GM19395 (cell line): ENCODE data around the gene ESCO1.
"Not testable (repeated sequence)": the region's sequence is repeated elsewhere in the genome, so short reads cannot be mapped to it uniquely, and the experiment has no call there.

Experiments used
- ATAC-seq: cut with Tn5 transposase; IDR thresholded peaks from one replicate; pipeline ENCODE4 v1.9.1; 2021; ENCODE audit warnings: mild to moderate bottlenecking, moderate library complexity; ENCODE audit not compliant: unreplicated experiment

Gene ESCO1

DNA sequence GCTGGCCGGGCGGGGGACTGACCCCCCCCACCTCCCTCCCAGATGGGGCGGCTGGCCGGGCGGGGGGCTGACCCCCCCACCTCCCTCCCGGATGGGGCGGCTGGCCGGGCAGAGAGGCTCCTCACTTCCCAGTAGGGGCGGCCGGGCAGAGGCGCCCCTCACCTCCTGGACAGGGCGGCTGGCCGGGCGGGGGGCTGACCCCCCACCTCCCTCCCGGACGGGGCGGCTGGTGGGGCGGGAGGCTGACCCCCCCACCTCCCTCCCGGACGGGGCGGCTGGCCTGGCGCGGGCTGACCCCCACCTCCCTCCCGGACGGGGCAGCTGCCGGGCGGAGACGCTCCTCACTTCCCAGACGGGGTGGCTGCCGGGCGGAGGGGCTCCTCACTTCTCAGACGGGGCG is 8.1 kb downstream of the ESCO1 start:
- ATAC-seq: not testable (repeated sequence)

DNA sequence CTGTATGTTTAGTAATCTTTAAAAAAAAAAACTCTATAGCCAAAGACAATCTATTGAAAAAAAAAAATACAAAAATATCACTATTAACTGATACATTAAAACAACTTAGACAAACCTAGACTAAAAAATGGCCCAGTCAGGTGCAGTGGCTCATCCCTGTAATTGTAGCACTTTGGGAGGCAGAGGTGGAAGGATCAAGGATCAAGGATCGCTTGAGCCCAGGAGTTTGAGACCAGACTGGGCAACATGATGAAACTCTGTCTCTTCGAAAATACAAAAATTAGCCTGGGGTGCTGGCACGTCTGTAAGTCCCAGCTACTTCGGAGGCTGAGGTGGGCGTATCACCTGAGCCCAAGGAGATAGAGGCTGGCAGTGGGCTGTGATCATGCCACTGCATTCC is 16.1 kb downstream of the ESCO1 start:
- ATAC-seq: no peak

DNA sequence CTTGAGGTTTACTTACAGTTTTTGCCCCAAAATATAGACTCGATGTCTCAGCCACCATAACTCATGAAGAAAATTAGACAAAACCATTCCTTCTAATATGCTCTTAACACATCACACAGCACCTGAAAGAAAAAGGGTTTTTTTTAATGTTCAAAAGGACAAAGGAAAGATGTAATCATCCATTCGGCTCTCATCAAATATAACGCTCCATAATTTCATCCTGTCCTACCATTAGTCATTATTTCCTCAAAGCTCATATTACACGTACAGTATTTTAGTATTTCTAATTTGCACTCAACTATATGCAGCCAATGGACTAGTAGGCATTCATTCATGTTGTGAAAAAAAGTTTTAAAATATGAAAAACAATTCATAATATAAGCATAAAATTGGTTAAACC is 24.8 kb downstream of the ESCO1 start:
- no peak for ATAC-seq

DNA sequence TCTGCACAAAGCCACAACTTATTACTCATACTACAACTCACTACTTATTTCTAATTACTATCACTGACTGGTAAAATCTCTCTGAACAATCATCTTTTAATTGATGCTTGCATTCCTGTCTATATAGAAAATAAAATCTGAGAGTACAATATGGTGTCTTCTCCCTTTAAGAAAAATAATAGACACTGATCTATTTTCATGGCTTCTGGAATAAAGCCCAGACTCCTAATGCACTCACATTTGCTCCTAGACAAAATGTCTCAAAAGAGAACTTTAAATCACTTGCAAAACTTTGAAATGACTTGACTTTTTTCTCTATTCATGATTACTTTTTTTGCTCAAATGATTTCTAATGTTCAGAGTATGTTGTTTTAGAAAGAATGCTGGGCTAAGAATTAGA is 28.7 kb downstream of the ESCO1 start:
- ATAC-seq: no peak

DNA sequence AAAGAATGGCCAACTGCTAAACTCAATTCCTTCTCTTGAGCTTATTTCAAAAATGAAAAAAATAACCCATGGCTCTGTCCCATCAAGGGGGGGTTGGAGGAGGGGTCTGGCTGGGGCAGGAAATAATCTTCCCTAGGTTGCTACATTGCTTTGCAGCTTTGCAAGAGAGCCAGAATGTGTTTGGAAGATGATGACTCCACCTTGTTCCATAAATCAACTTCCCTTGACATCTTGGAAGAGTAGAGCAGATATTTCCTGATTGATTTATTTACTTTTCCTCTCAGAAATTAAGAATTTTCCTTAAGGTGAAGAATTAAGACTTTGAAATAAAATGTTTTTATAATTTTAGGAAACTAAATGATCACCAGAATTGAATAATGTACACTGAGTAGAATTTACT is 41.3 kb downstream of the ESCO1 start:
- ATAC-seq: no peak

DNA sequence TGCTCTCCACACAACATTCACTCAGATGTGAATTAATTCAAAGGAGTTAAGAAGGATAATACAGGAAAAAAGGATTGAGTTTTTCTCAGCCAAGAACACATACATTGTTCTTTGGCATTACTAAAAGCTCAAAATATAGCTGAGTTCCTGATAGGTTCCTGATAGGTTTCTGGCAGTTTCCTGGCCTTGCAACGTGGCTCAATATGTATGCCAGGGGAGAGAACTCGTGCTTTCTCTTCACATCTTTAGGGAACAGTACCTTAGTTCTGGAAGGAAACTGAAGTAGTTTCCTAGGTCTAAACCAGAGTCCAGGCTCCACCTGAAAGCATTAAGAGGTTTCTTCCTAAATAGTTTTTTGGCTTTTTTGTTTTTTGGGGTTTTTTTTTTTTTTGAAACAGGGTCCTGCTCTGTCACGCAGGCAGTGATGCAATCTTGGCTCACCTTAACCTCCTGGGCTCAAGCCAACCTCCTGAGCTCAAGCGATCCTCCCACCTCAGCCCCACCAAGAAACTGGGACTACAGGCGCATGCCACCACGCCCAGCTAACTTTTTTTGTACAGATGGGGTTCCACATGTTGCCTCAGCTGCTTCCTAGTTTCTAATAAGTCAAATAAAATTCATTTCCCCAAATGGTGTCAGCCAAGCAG is 42.8 kb downstream of the ESCO1 start:
- ATAC-seq: no peak

DNA sequence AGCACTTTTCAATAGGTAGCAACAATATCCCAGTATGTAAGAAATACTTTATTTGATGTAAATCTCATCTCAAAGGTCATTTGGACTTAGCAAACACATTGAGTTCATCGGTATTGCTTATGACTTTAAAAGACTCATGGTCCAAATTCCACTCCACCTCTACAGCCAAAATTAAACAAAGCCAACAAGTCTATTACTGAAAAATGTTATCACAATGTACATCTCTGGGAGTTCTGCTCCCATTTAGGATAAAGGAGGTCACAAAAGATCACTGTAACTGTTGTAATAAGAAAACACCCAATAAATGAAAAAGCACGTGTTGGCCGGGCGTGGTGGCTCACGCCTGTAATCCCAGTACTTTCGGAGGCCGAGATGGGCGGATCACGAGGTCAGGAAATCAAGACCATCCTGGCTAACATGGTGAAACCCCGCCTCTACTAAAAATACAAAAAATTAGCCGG is 50.0 kb downstream of the ESCO1 start:
- ATAC-seq: no peak

DNA sequence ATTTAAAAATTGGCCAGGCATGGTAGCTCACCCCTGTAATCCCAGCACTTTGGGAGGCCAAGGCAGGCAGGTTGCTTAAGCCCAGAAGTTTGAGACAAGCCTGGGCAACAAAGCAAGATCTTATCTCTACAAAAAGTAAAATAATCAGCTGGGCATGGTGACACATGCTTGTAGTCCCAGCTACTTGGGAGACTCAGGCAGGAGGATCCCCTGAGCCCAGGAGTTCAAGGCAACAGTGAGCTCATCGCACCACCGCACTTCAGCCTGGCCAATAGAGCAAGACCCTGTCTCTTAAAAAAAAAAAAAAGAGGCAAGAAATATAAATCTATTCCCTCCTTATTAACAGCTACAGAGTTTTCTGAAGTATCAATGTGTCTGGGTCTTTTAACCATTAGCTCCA is 51.9 kb downstream of the ESCO1 start:
- ATAC-seq: no peak

DNA sequence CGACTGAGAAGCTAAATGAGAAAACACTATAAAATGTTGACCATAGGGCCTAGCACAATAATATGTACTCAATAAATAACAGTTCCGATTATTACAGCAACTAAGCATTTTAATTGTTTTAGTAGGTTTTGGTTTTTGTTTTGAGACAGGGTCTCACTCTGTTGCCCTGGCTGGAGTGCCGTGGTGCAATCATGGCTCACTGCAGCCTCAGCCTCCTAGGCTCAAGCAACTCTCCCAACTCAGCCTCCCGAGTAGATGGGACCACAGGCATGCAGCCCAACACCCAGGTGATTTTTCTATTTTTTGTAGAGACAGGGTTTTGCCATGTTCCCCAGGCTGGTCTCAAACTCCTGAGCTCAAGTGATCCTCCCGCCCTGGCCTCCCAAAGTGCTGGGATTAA is 54.1 kb downstream of the ESCO1 start:
- no peak for ATAC-seq

DNA sequence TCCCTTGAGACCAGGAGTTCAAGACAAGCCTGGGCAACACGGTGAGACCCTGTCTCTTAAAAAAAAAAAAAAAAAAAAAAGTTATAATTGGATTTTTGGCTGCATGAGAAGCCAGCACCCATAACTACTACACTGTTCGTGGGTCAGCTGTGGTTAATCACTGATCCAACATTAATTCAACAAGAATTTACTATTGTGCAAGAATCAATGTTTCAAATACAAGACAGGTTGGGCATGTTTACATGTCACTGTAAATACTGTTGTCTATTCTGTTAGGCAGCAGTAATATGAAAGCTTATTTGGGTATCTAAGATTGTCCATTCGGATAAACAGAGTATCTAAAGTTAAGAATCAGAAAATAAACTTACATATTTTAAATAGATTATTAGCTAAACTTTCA is 62.3 kb downstream of the ESCO1 start:
- no peak for ATAC-seq

DNA sequence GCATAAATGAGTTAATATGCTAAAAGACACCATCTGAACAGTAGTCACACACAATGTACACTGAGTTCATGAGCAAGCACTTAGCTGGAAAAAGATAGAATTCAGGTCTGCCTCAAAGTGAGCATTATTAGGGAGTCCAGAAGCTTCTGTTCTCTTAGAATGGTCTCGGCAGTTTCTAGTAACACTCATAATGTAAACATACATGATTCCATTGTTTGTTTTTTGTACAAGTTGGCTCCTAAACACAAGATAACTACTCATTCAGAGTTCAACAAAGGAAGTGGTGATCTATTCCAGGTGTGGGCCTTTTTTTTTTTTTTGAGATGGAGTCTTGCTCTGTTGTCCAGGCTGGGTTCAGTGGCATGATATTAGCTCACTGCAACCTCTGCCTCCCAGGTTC is 66.2 kb downstream of the ESCO1 start:
- ATAC-seq: no peak

DNA sequence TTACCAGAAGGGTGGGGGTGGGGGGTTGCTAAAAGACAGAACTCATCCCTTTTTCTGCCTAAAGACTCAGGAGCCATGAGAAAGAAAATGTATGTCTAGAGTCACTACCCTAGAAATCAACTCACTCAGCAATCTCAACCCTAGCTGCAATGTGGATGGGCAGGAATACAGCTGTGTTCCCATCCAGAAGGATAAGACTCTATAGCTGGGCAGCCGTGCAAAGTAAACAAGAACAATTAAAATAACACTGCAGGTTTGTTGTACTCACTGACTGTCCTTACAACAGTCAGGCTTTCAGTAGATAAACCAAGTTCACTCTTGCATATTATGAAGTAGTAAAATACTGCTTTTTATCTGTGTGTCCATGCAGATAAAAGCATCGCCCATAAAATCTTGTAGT is 74.0 kb downstream of the ESCO1 start:
- no peak for ATAC-seq

DNA sequence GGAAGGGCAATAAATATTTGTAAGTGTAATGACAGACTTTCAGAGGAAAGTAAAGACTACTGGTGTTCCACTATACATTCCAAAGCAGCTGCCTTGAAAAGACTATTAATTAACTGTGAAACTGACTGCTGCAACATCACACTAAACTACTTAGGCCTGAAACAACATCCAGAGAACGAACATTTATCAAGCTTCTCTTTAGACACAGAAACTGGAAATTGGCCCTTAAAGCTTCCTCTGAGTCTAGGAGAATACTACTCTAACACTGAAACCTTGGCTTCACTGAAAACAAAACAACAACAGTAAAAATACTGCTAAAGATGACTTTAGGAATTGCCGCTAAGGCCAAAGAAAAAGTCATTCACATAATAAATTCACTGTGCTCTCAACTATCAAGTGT is 74.6 kb downstream of the ESCO1 start:
- no peak for ATAC-seq

DNA sequence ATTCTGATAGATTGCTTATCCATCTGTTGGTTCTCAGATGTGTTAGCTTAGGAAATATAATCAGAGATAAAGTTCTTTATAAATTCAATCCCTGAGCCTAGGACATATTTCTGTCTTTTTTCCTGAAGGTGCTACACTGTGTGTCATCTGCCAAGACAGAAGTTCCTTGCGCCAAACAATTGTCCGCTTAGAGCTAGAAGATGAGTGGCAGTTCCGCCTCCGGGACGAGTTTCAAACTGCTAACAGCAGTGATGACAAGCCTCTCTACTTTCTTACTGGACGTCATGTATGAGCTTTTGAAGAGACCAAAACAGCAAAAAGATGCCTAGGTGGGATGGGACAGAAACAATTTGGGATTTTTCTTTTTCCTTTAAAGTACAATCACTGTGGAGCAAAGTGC is 78.0 kb downstream of the ESCO1 start:
- no peak for ATAC-seq

DNA sequence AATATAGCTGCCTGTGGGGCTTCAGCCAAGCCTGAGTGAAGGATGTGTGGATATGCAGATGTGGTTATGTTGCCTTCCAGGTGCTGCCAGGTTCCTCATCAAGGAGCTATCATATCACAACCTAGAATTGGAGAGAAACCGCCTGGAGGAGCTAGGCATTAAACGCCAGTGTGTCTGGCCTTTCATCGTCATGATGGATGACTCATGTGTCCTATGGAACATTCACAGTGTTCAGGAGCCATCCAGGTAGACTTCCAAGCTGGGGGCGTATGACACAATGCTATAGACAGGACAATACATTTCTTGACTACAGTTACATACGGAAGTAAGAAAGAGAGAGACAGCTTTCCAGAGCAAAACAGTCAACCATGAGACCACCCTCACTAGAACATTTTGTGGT is 86.8 kb downstream of the ESCO1 start:
- ATAC-seq: no peak

DNA sequence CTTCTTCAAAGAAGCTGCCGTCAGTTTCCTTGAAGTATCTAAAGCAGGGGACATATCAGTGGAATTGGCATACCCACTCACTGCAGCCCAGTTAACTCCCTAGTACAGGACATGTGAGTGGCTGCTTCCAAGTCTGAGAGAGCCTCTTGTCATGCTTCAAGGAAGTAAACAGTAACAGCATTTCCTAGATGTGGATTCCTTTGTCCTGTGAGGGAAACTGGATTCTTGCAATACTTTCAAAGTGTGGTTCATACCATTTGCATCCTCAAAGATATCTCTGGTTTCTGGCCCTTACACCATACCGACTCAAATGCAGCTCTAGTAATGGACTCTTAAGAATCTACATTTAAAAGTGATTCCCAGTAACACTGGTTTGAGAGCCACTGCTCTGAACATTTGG is 87.2 kb downstream of the ESCO1 start:
- no peak for ATAC-seq

DNA sequence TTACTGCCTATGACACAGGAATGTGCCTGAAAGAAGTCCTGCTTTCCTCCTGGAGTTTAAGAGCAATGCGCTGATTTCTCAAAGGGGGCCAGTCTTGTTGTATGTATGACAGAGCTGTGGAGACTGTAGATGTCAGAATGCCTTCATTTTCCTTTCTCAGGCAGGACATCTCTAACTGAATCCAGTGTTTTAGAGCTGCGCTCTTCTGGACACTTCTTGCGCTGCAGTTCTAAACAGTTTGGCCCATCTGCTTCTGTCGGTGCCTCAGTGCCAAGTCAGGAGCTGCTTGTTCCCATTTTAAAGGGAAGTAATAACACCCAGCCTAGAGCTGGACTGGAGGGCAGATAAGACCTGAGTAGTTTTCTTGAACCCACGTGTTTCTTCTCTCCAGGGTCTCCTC is 91.4 kb downstream of the ESCO1 start:
- no peak for ATAC-seq

DNA sequence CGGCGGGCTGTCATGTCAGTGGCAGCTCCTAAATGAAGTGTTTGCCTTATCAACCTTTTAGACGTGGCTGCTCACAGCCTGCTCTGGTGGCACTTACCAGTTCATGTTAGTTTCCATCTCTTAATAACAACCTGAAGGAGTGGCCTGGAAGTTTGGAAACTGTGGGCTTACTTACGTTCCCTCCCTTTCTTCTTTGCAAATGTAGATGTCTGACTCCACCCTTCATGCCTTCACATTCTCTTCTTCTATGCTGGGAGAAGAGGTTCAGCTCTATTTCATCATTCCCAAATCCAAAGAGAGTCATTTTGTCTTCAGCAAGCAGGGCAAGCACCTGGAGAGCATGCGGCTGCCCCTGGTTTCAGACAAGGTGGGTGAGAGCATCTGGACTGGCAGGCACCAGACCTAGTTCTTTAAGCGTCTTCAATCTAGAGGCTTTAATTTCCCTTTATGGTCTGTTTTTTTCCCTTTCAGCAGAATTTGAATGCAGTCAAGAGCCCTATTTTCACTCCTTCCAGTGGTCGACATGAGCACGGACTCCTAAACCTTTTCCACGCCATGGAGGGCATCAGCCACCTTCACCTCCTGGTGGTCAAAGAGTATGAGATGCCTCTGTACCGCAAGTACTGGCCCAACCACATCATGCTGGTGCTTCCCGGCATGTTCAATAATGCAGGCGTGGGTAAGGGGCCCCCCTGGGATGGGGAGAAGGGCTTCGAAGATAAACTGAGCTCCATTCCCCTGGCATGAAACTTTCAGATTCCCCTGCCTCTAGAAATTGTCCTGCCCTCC is 92.4 kb downstream of the ESCO1 start:
- ATAC-seq: no peak

DNA sequence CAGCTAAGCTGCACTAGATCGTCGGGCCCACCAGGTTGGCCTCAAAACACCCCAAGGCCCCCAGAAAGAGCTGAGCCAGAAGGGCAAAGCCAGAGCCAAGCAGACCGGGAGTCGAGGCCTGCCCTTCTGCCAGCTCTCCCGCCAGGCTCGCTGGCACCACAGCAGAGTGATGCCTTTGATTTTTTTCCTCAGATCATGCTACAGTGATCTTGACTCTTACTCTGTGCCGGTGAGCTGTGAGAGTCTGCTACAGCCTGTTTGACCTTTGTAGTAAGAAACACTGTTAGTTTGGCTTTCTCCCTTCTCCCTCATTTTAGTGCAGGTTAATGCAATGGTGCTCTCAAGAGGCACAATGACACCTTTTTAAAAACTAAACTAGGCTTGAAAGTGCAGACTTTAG is 97.8 kb downstream of the ESCO1 start:
- no peak for ATAC-seq

DNA sequence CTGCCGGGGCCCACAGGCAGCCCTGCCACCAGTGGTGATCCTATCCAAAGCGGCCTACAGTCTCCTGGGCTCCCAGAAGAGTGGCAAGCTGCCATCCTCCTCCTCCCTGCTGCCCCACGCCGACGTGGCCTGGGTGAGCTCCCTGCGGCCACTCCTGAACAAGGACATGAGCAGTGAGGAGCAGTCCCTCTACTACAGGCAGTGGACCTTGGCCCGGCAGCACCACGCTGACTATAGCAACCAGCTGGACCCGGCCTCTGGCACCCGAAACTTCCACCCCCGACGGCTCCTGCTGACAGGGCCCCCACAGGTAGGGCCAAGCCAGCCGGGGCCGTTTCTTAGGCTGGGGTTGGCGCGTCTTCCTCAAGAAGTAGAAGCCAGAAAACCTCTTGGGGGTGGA is 100.5 kb downstream of the ESCO1 start:
- ATAC-seq: no peak

DNA sequence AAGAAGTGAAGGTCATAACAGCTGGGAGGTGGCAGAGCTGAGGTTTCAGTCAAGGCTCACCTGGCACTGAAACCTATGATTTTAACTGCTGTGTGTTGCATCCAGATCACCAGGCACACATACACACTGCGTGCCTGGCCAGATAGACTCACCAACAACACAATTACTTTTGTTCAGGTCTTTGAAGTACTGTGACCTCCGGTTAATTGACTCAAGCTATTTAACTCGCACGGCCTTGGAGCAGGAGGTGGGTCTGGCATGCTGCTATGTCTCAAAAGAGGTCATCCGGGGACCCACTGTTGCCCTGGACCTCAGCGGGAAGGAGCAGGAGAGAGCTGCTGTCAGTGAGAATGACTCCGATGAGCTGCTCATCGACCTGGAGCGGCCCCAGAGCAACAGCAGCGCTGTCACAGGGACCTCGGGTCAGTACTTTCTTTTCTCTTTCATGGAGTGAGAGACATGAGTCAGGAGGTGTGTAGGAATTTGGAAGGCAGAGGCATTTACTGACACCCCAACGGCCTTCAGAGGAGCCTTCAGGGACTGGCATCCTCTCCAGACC is 104.1 kb downstream of the ESCO1 start:
- ATAC-seq: no peak

DNA sequence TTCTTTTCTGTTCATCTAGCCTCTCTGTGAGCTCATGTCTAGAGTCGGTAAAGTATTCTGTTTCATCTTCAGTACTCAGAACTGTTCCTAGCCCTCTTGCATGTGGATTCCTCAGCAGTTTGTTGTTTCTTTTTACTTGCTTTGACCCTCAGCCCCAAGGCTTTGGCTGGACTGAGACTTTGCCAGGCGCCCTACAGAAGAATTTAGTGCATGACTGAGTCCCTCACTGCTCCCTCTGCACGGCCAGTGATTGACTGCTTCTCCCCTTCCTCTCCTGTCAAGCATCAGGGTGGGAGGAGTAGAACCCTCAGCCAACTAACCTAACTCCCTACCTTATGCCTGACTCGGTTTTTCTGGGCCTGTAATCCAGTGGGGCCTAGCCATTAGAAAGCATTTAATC is 109.8 kb downstream of the ESCO1 start:
- ATAC-seq: no peak
